ENCODE measurements around the gene BAIAP2L2.

- no peak for TF ChIP-seq CTCF (conservative IDR thresholded peaks at IDR 0.05 in 1 of 2, IDR thresholded peaks at IDR 0.05 in 1 of 2; ENCODE audit: low read depth in 1 of 2, low read length in 2 of 2)
- no peak for TF ChIP-seq EZH2 (IDR thresholded peaks at IDR 0.05; ENCODE audit: low read length, missing control alignments)
Observed at GRCh38 chr22:38137876-38138687, 27.6 kb upstream of the BAIAP2L2 start.

Data from fibroblast of lung (primary cell).